Activated naive CD8-positive, alpha-beta T cell treated with anti-CD3 and anti-CD28 coated beads, Interleukin-2, amount 50 U/mL, for 24 hours (primary cell): ENCODE data around the gene COL6A2.

Source experiments
- ATAC-seq: fragments of 150-1000 bp; cut with Tn5 transposase; one replicate; pipeline ENCODE4 v1.10.0; 2021
- DNase-seq: peaks from one replicate; pipeline ENCODE4 v3.0.0; 2021
- H3K27ac Mint-ChIP-seq: one replicate; pipeline ENCODE4 v1.8.0; 2021; ENCODE audit warnings: mild to moderate bottlenecking, mixed read lengths
- H3K27me3 Mint-ChIP-seq: one replicate; pipeline ENCODE4 v1.8.0; 2021; ENCODE audit warnings: mixed read lengths
- H3K36me3 Mint-ChIP-seq: one replicate; pipeline ENCODE4 v1.8.0; 2021; ENCODE audit warnings: low read depth, mixed read lengths
- H3K4me1 Mint-ChIP-seq: one replicate; pipeline ENCODE4 v1.8.0; 2021; ENCODE audit warnings: mixed read lengths
- H3K4me3 Mint-ChIP-seq: one replicate; pipeline ENCODE4 v1.8.0; 2021; ENCODE audit warnings: mild to moderate bottlenecking, moderate library complexity, mixed read lengths
- H3K9me3 Mint-ChIP-seq: one replicate; pipeline ENCODE4 v1.8.0; 2021; ENCODE audit warnings: mixed read lengths

The COL6A2 gene

GRCh38 chr21:46097336-46098293, at the start of gene COL6A2:
Gene COL6A2, plus strand, starts transcription at chr21:46098112.
- Mint-ChIP-seq H3K27ac (no peak within 1 kb of the TSS), H3K27me3 (peaks cover 34% of the 10 kb centered on the region), H3K36me3 (peaks cover 5% of the 10 kb centered on the region), H3K4me3 (peak within 1 kb of the TSS; percentile 70), H3K9me3 (peaks cover 10% of the 10 kb centered on the region), H3K4me1 (peaks cover 16% of the 10 kb centered on the region)
- DNase-seq: peak; percentile 71
- peak; percentile 79 for ATAC-seq

GRCh38 chr21:46048926-46049889, 48.7 kb upstream of the COL6A2 start:
- H3K36me3 Mint-ChIP-seq: no peaks in the 10 kb centered on the region
- no peaks in the 10 kb centered on the region for H3K9me3 Mint-ChIP-seq
- no peak overlapping the region for H3K27ac Mint-ChIP-seq
- H3K27me3 Mint-ChIP-seq: peaks cover 7% of the 10 kb centered on the region
- DNase-seq (no peak), ATAC-seq (no peak)
- peaks cover 26% of the 10 kb centered on the region for H3K4me1 Mint-ChIP-seq
- H3K4me3 Mint-ChIP-seq: no peak overlapping the region

- peaks cover 9% of the 10 kb centered on the region for H3K27me3 Mint-ChIP-seq
- no peak overlapping the region for H3K27ac Mint-ChIP-seq
- H3K9me3 Mint-ChIP-seq: no peaks in the 10 kb centered on the region
- no peak for DNase-seq
- H3K4me1 Mint-ChIP-seq: peaks cover 29% of the 10 kb centered on the region
- no peaks in the 10 kb centered on the region for H3K36me3 Mint-ChIP-seq
- H3K4me3 Mint-ChIP-seq: no peak overlapping the region
- ATAC-seq: no peak
Observed at GRCh38 chr21:46049890-46050667, 47.8 kb upstream of the COL6A2 start.

GRCh38 chr21:46050668-46051378, 47.1 kb upstream of the COL6A2 start:
- Mint-ChIP-seq H3K4me3 (no peak overlapping the region), H3K4me1 (peaks cover 29% of the 10 kb centered on the region), H3K36me3 (no peaks in the 10 kb centered on the region), H3K9me3 (no peaks in the 10 kb centered on the region), H3K27ac (no peak overlapping the region), H3K27me3 (peaks cover 9% of the 10 kb centered on the region)
- ATAC-seq (no peak), DNase-seq (no peak)

- Mint-ChIP-seq H3K27ac (no peak overlapping the region), H3K36me3 (no peaks in the 10 kb centered on the region), H3K4me3 (no peak overlapping the region), H3K27me3 (peaks cover 9% of the 10 kb centered on the region), H3K9me3 (no peaks in the 10 kb centered on the region), H3K4me1 (peaks cover 34% of the 10 kb centered on the region)
- ATAC-seq: no peak
- no peak for DNase-seq
Observed at GRCh38 chr21:46051379-46051770, 46.5 kb upstream of the COL6A2 start.

GRCh38 chr21:46051821-46052675, 45.9 kb upstream of the COL6A2 start:
- H3K36me3 Mint-ChIP-seq: no peaks in the 10 kb centered on the region
- H3K27ac Mint-ChIP-seq: peak overlapping the region; percentile 69
- H3K9me3 Mint-ChIP-seq: no peaks in the 10 kb centered on the region
- H3K27me3 Mint-ChIP-seq: peaks cover 9% of the 10 kb centered on the region
- no peak for DNase-seq
- no peak overlapping the region for H3K4me3 Mint-ChIP-seq
- no peak for ATAC-seq
- H3K4me1 Mint-ChIP-seq: peaks cover 41% of the 10 kb centered on the region

GRCh38 chr21:46052703-46053651, 44.9 kb upstream of the COL6A2 start:
- H3K27me3 Mint-ChIP-seq: peaks cover 13% of the 10 kb centered on the region
- no peaks in the 10 kb centered on the region for H3K9me3 Mint-ChIP-seq
- peak overlapping the region; percentile 65 for H3K4me3 Mint-ChIP-seq
- ATAC-seq: peak; percentile 83
- H3K4me1 Mint-ChIP-seq: peaks cover 51% of the 10 kb centered on the region
- H3K27ac Mint-ChIP-seq: peak overlapping the region; percentile 96
- DNase-seq: peak; percentile 72
- peaks cover 2% of the 10 kb centered on the region for H3K36me3 Mint-ChIP-seq

- no peak for DNase-seq
- peaks cover 2% of the 10 kb centered on the region for H3K36me3 Mint-ChIP-seq
- peaks cover 61% of the 10 kb centered on the region for H3K4me1 Mint-ChIP-seq
- no peak overlapping the region for H3K4me3 Mint-ChIP-seq
- ATAC-seq: no peak
- peak overlapping the region; percentile 27 for H3K27ac Mint-ChIP-seq
- H3K9me3 Mint-ChIP-seq: peaks cover under 1% of the 10 kb centered on the region
- peaks cover 18% of the 10 kb centered on the region for H3K27me3 Mint-ChIP-seq
Observed at GRCh38 chr21:46054031-46054430, 43.9 kb upstream of the COL6A2 start.

- Mint-ChIP-seq H3K4me1 (peaks cover 65% of the 10 kb centered on the region), H3K9me3 (peaks cover 4% of the 10 kb centered on the region), H3K4me3 (no peak overlapping the region), H3K27ac (no peak overlapping the region), H3K36me3 (peaks cover 2% of the 10 kb centered on the region), H3K27me3 (peaks cover 22% of the 10 kb centered on the region)
- ATAC-seq: no peak
- DNase-seq: no peak
Observed at GRCh38 chr21:46054451-46054881, 43.4 kb upstream of the COL6A2 start.

GRCh38 chr21:46055863-46056281, 42.0 kb upstream of the COL6A2 start:
- peaks cover 79% of the 10 kb centered on the region for H3K4me1 Mint-ChIP-seq

GRCh38 chr21:46056450-46056903, 41.4 kb upstream of the COL6A2 start:
- Mint-ChIP-seq H3K4me1 (peaks cover 83% of the 10 kb centered on the region), H3K27ac (peak overlapping the region; percentile 75), H3K4me3 (peak overlapping the region; percentile 20), H3K27me3 (peaks cover 22% of the 10 kb centered on the region), H3K36me3 (peaks cover 2% of the 10 kb centered on the region), H3K9me3 (peaks cover 4% of the 10 kb centered on the region)
- peak; percentile 62 for DNase-seq
- ATAC-seq: peak; percentile 14

More at GRCh38 chr21:46055863-46056281, 42.0 kb upstream of the COL6A2 start:
- Mint-ChIP-seq H3K27ac (peak overlapping the region; percentile 75), H3K4me3 (peak overlapping the region; percentile 20), H3K36me3 (peaks cover 2% of the 10 kb centered on the region), H3K27me3 (peaks cover 22% of the 10 kb centered on the region), H3K9me3 (peaks cover 4% of the 10 kb centered on the region)
- DNase-seq (no peak), ATAC-seq (no peak)
